GM18907 (cell line): Measurements from ENCODE around the gene NDUFV3.
A peak's percentile ranks its signal among the peaks of the same experiment; 100 is the strongest.
"Not testable (repeated sequence)": the region's sequence is repeated elsewhere in the genome, so short reads cannot be mapped to it uniquely, and the experiment has no call there.

ENCODE experiments used
- ATAC-seq: cut with Tn5 transposase; IDR thresholded peaks from one replicate; pipeline ENCODE4 v1.9.1; 2021; ENCODE audit warnings: mild to moderate bottlenecking, moderate library complexity; ENCODE audit not compliant: unreplicated experiment

Gene NDUFV3

DNA sequence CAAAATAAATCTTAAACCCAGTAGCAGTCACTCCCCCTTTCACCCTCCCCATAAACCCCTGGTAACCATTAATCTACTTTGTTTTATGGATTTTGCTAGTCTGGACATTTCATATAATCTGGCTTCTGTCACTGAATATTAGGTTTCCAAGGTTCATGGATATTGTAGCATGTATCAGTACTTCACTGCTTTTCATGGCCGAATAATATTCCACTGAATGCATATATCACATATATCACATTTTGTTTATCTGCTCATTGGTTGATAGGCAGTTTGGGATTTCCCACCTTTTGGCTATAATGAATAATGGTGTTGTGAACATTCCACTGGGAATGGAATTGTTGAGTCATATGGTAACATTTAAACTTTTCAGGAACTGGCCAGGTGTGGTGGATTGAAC, 9.2 kb upstream of the NDUFV3 start:
- ATAC-seq = no peak

GRCh38 chr21:42887326-42887725, 5.8 kb upstream of the NDUFV3 start:
- ATAC-seq = no peak

DNA sequence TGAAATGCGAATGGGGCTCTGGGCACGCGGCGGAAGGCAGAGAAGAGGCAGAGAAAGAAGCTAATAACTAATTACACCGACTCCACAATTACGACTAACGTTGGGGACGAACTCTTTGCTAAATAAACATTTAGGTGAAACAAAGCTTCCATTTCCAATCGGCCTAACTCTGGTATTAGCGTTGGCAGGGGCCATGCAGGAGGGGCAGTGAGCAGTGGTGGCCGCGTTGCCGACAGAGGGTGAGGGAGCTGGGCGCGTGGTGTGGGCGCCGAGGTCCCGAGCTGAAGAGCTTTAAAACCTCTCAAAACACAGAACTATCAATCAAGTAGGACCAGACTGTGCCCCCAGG, 553 bp upstream of the NDUFV3 start:
- ATAC-seq = no peak

GRCh38 chr21:42900446-42900845, 7.3 kb downstream of the NDUFV3 start:
- ATAC-seq = no peak

- ATAC-seq = no peak
Observed at GRCh38 chr21:42903817-42904216, 10.7 kb downstream of the NDUFV3 start.

DNA sequence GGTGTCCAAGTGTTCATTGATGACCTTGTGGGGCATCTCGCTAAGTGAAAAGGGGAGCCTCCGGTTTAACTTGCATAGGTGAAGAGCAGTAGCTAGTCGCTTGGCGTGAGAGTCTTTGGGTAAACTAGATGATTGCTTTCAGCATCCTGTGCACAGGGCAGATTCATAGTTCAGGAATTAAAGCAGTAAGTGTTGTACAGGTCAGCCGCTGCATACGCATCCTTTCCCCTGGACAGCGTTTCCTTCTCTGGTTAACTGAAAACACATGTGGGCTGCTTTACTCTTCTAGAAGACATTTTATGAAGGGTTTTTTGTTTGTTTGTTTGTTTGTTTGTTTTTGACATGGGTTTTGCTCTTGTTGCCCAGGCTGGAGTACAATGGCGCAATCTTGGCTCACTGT, 12.1 kb downstream of the NDUFV3 start:
- ATAC-seq = no peak

DNA sequence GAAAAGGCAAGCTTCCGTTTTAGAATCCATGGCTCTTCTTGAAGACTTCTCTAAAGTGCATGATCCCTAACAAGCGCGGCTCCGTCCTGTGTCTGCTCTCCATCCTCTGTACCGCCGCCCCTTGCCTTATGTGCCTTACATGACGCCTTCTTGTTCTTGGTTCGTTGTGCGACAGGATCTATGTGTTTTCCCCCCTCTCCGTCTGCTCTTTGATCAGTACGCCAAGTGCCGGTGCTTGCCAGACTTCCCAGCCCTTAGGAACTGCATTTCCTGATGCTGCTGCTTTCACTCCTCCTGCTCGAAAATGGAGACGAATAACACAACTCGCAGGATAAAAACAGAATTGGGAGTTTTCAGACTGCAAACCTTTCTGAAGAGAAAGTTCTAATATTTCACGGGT, 13.1 kb downstream of the NDUFV3 start:
- no peak for ATAC-seq

DNA sequence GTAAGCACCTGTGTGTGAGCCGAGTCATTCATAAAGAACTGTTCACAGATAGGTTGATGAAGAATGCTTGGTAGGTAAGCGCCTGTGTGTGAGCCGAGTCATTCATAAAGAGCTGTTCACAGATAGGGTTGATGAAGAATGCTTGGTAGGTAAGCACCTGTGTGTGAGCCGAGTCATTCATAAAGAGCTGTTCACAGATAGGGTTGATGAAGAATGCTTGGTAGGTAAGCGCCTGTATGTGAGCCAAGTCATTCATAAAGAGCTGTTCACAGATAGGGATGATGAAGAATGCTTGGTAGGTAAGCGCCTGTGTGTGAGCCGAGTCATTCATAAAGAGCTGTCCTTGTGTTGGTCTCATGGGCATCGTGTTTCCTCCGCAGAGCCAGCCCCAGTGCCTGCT, 15.4 kb downstream of the NDUFV3 start:
- not testable (repeated sequence) for ATAC-seq

DNA sequence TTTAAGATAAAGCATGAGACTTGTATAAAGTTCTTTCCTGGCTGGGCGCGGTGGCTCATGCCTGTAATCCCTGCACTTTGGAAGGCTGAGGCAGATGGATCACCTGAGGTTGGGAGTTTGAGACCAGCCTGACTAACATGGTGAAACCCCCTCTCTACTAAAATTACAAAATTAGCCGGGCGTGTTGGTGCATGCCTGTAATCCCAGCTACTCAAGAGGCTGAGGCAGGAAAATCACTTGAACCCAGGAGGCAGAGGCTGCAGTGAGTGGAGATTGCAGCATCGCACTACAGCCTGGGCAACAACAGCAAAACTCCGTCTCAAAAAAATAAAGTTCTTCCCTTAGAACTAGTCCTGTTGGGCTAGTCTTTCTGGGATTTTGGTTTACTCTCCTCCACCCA, 18.8 kb downstream of the NDUFV3 start:
- not testable (repeated sequence) for ATAC-seq

GRCh38 chr21:42913476-42913875, 20.4 kb downstream of the NDUFV3 start:
- ATAC-seq = no peak

DNA sequence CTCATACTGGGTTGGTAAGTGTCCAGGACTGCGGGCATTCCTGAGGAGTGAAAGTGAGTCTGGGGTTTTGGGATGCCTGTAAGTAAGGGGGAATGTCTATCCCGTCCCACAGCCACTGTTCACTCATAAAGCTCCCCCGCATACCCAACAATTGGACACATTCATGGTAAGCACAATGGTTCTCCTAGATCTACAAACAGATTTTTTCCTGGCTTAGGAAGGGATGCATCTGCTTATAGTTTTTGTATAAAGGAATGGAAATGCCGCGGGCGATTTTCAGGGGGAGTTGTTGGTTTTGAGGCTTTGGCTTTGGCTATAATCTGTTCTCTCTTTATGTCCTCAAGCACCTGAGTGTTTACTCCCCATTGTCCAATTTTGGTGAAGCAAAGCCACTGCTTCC, 25.2 kb downstream of the NDUFV3 start:
- no peak for ATAC-seq

- no peak for ATAC-seq
Observed at GRCh38 chr21:42921927-42922326, 28.8 kb downstream of the NDUFV3 start.

DNA sequence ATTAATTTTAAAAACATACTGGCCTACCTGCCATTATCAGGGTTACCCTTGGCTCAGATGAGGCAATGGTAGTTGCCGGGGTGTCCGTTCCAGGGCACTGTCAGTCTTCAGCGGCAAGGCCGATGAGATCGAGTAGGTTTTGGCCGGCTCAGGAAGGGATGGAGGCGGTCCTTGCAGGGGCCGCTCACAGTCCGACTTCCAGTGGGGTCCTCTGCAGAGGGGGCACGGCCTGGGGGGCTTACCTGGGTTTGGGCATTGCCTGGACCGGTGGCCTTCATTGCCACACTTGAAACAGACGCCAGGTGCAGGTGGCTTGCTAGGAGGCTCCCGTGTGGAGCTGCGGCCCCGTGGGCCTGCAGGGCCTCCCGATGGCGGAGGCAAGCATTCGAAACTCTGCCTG, 29.8 kb downstream of the NDUFV3 start:
- ATAC-seq = no peak

- peak; percentile 79 for ATAC-seq
Observed at GRCh38 chr21:42923553-42924432, 30.7 kb downstream of the NDUFV3 start.

DNA sequence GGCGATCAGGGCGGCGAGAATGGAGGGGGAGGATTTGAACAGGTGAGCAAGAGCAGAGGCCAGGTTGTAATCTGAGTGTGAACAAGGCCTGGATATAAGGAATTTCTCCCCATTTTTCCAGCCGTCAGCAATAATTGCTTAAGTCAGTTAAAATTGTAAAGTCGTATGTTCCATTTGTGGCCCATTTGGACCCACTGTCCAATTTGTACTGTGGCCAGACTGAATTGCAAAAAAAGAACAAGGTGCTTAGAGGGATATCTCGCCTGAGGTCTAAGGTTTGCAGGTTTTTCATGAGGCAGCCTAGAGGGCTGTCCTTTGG, 31.3 kb downstream of the NDUFV3 start:
- ATAC-seq = no peak

GRCh38 chr21:42925114-42925926, 32.2 kb downstream of the NDUFV3 start, which contains the start of gene ERVH48-1:
Gene ERVH48-1, minus strand, starts transcription at chr21:42925630. Its CDS starts 6,624 bp downstream, at chr21:42919006.
- ATAC-seq = no peak

GRCh38 chr21:42927474-42928200, 34.5 kb downstream of the NDUFV3 start:
- ATAC-seq = not testable (repeated sequence)

DNA sequence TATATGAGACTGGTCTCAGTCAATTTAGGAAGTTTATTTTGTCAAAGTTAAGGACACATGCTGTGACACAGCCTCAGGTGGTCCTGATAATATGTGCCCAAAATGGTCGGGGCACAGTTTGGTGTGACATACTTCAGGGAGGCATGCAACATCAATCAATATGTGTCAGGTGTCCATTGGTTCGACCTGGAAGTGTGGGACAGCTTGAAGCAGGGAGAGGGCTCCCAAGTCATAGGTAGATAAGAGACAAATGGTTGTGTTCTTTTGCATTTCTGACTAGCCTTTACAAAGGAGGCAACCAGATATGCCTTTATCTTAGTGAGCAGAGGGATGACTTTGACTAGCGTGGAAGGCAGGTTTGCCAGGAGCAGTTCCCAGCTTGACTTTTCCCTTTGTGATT, 36.9 kb downstream of the NDUFV3 start:
- no peak for ATAC-seq

DNA sequence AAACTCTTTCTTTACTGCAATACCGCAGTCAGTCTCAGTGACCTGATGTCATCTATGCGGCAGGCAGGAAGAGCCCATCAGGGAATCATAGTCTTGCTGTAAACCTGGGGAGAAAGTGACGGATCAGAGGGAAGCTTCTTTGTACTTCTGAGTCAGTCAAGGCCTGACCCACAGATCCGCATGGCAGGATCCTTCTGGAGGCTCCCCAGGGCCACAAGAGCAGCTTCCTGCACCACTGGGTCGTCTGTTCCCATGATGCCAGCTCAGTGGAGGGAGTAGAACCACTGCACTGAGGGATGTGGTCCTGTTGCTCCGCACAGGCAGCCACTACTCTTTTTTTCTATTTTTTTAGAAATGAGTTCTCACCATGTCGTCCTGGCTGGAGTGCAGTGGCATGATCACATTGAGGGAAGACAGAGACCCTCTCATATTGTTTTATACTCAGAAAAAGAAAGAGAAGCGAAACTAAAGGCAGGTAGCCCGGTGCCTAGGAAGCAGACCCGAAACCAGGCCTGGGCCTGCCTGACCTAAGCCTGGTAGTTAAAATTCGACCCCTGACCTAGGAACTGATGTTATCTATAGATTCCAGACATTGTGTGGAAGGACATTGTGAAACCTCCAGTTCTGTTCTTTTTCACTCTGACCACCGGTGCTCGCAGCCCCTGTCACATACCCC, 38.6 kb downstream of the NDUFV3 start:
- no peak for ATAC-seq

GRCh38 chr21:42932378-42933136, 39.4 kb downstream of the NDUFV3 start:
- not testable (repeated sequence) for ATAC-seq
